GM21360 (cell line): ENCODE results near the gene PIK3C2B.
"Not testable (repeated sequence)": the region's sequence is repeated elsewhere in the genome, so short reads cannot be mapped to it uniquely, and the experiment has no call there.

ENCODE experiments used
- ATAC-seq: cut with Tn5 transposase; IDR thresholded peaks from one replicate; pipeline ENCODE4 v1.9.1; 2021; ENCODE audit warnings: mild to moderate bottlenecking, moderate library complexity; ENCODE audit not compliant: unreplicated experiment

The PIK3C2B gene

DNA sequence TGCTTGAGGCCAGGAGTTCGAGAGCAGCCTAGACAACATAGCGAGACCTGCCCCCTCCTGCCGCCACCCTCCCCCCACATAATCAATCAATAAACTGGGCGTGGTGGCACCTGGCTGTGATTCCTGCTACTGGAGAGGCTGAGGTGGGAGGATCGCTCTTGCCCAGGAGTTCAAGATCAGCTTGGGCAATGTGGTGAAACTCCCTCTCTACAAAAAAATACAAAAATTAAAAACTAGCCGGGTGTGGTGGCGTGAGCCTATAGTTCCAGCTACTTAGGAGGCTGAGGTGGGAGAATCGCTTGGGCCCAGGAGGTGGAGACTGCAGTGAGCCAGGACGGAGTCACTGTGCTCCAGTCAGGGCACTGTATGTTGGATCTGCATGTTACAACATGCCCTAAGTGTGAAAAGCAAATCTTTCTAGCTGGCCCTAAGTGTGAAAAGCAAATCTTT, 14.6 kb upstream of the PIK3C2B start:
- ATAC-seq, result no peak

GRCh38 chr1:204507317-204508105, 12.9 kb upstream of the PIK3C2B start:
- no peak for ATAC-seq

DNA sequence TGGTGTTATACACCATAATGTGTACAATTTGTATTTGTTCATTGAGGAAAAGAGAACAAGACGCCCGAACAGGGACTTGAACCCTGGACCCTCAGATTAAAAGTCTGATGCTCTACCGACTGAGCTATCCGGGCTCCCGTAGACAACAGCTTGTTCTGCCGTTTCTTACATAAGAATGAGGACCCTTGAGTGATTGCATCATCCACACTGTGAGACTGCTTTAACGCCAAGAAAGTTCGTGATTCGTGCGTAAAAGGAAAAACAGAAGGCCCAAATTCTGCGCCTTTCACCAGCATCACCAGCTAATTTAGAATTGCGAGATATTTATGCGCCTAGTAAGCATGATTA, 12.3 kb upstream of the PIK3C2B start:
- peak; percentile 45 for ATAC-seq

GRCh38 chr1:204506201-204506968, 11.8 kb upstream of the PIK3C2B start:
- peak; percentile 68 for ATAC-seq

DNA sequence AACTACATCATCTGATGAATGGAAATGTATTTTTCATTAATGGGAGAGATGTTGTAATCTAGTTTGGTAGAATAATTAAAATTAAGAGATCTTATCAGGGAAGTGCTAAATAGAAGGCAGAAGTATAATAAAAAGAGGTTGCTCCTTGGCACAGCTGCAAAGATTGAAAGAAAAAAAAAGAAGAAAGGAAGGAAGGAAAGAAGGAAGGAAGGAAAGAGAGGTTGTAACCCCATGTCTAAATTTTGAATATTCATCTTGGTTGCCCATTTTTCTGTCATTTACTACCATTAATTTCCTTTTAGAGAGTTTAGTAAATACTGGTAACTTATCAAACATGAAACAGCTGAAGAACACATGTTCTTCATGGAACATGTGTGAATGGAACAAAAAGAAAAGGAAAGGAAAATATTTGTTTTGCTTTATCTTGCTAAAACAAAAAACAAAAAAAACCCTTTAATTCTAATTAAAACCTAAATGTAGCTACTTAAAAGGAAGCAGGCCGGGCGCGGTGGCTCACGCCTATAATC, 11.1 kb upstream of the PIK3C2B start:
- no peak for ATAC-seq

- no peak for ATAC-seq
Measured at GRCh38 chr1:204503913-204504519, 9.4 kb upstream of the PIK3C2B start.

DNA sequence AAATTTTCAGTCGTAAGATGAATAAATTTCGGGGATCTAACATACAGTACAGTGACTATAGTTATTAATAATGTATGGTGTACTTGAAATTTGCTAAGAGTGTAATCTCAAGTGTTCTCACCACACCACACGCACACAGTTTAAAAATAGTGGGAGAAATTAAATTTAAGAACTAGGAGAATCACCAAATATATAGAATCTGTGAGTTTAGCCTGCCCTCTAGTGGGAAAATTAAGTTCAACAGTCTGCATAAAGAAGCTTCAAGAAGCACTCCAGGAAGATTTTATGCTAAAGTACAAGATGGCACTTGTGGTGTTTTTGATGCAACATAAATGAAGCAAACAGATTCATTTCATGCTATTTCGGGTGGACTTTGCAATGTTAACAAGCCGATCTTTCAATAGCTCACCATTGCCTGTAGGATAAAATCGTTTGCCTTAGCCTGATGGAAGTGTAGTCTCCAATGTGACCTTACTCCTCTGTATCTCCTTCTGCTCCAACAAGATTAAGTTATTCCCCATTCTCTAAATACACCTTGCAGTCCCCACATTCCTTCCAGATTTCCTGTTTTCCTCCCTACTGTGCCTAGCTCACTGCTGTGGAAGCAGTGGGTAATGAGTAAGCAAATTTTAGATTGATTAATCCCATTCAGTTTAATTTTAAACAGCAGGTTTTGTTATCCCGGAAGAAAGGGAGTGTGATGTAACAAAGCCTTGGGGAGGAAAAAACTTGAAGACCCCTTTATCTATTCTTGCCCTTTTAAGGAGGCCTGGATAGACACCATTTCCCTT, 8.7 kb upstream of the PIK3C2B start:
- ATAC-seq, result no peak

DNA sequence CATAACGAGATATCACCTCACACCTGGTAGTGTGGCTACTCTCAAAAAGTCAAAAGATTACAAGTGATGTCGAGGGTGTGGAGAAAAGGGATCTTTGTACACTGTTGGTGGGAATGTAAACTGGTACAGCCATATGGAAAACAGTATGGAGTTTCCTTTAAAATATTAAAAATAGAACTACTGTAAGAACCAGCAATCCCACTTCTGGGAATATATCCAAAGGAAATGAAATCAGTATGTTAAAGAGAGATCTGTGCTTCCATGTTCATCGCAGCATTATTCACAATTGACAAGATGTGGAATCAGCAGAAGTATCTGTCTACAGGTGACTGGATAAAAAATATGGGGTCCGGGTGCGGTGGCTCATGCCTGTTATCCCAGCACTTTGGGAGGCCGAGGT, 7.6 kb upstream of the PIK3C2B start:
- ATAC-seq, result no peak

- no peak for ATAC-seq
Measured at GRCh38 chr1:204499511-204500468, 5.2 kb upstream of the PIK3C2B start.

DNA sequence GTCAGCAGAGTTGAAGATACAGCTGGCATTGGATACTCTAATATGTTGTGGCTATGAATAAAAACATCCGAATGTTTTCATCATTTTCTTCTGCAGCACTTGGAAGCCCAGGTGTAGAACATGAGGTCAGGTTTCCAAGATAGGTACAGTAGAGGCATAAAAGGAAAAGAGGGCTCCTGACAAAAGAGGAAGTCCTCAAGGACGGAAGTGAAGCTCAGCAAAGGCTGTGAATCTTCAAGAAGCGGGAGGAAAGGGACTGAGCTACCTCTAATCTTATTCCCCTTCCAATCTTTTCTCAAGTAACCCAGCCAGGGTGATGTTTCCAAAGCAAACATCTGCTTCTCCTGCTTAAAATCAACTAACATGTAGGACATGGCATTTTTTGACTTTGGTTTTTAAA, 4.4 kb upstream of the PIK3C2B start:
- ATAC-seq, result no peak

DNA sequence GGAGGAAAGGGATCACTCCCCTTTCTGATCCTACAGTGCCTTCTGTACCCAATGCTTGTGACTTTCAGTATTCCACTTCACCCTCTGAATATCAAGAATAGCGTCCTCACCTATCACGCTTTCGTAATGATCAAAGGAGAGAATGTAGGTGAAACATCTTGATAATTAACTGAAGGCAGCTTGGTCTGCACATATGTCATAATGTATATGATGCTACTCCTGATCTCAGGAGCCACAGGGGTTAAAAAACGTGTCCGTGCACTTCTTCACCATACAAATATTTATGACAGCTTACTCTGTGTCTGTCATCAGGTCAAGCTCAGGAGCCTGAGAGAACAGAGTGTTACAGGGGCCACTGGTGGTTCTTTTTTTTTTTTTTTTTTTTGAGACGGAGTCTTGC, 1.2 kb upstream of the PIK3C2B start:
- no peak for ATAC-seq

- ATAC-seq, result peak; percentile 32
Measured at GRCh38 chr1:204495078-204495753, 611 bp upstream of the PIK3C2B start.

- ATAC-seq, result peak; percentile 28
Measured at GRCh38 chr1:204493984-204494280, 673 bp downstream of the PIK3C2B start.

DNA sequence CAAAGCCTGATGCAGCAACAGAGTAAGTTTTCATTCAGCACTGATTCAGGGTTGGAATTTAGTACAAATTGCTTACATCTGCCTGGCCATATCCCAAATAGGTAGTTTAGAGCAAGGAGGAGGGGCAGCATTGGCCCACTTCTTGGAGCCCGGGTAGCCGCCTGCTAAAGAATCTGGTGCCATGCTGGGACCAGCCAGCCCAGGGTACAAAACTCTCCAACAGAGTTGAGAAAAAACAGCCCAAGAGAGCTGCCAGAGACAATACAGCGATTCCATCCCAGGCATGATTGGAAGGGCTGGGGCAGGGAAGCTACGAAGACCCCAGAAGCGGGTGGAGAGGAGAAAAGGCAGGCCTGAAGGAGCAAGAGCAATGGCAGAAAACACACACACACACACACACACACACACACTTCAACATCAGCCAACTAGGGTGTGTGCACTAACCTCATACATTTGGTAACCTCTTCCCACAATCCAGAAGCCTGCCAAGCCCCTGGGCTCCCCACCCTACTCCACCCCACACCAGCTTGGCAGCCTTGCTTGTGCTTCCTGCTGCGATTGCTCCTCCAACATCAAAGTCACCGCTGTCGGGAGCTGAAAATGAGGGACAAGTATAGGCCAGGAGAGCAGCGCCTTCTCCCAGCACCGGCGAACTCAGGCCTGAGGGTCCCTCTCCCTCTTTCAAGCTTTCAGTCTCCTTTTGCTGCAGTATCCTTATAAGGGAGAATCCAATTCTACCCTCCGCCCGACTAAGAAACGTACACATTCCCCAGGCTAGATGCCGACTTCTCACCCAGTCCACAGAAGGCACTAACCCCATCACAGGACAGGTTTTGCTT, 1.2 kb downstream of the PIK3C2B start:
- ATAC-seq, result no peak

DNA sequence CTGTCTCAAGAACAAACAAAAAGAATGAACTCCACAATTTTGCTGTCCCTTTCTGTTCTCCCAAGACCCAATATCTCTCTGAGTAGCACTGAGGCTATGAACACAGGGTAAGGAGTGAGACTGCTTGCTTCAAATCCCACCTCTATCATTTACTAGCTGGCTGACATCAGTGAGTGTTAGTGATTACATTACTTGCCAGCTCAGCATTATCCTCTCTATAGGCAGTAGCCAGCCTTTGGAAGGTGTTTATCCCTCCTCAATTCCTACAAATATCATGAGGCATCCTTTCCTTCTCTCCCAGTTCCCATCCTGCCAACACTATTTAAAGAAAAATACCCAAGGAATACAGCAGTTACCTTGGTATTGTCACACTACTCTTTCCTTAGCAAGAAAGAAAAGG, 3.0 kb downstream of the PIK3C2B start:
- ATAC-seq, result no peak

GRCh38 chr1:204487256-204487615, 7.4 kb downstream of the PIK3C2B start:
- ATAC-seq, result no peak

DNA sequence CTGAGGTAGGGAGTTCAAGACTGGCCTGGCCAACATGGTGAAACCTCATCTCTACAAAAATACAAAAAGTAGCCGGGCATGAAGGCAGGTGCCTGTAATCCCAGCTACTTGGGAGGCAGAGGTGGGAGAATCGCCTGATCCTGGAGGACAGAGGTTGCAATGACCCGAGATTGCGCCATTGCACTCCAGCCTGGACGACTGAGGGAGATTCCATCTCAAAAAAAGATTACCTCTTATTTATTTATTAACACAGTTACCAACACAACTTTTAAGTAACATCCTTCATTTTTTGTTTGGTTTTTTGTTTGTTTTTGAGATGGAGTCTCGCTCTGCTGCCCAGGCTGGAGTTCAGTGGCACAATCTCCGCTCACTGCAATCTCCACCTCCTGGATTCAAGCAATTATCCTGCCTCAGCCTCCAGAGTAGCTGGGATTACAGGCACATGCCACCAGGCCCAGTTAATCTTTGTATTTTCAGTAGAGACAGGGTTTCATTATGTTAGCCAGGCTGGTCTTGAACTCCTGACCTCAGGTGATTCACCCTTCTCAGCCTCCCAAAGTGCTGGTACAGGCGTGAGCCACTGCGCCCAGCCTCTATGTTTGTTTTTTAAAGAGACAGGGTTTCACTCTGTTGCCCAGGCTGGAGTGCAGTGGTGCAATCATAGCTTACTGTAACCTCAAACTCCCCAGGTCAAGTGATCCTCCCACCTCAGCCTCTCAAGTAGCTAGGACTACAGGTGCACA, 7.9 kb downstream of the PIK3C2B start:
- ATAC-seq, result not testable (repeated sequence)

- ATAC-seq, result no peak
Measured at GRCh38 chr1:204483791-204484190, 10.8 kb downstream of the PIK3C2B start.
